HEK293T (cell line): Measurements from ENCODE around the gene MMP23B.
"Not testable (repeated sequence)": the region's sequence is repeated elsewhere in the genome, so short reads cannot be mapped to it uniquely, and the experiment has no call there.

ENCODE experiments used
- CTCF ChIA-PET: fragments of 350-600 bp; formaldehyde crosslinking; extraction: SDS; loops from one replicate; lab custom pipeline; 2021; ENCODE audit warnings: antibody characterized with exemption, inconsistent platforms; lab: Yijun Ruan, JAX
- POLR2A ChIA-PET: fragments of 350-600 bp; formaldehyde crosslinking; extraction: SDS; loops from one replicate; lab custom pipeline; 2020; ENCODE audit warnings: antibody characterized with exemption, inconsistent platforms; lab: Yijun Ruan, JAX
- DNase-seq: peaks from one replicate; pipeline ENCODE4 v3.0.0; 2012; ENCODE audit warnings: mixed read lengths; ENCODE audit errors: extremely low spot score
- ARNT ChIP-seq: fragments of 450-650 bp; IDR thresholded peaks from 2 replicates; pipeline ENCODE4 v1.6.1; 2017; ENCODE audit warnings: mild to moderate bottlenecking
- BHLHE40 ChIP-seq: fragments of 450-650 bp; IDR thresholded peaks from 2 replicates; pipeline ENCODE4 v1.6.1; 2016; ENCODE audit warnings: mild to moderate bottlenecking, moderate library complexity, borderline replicate concordance
- CTBP1 ChIP-seq: fragments of 450-650 bp; IDR thresholded peaks from 2 replicates; pipeline ENCODE4 v1.6.1; 2016; ENCODE audit warnings: borderline replicate concordance
- ELF4 ChIP-seq: fragments of 450-650 bp; IDR thresholded peaks from 2 replicates; pipeline ENCODE4 v1.6.1; 2017; ENCODE audit warnings: antibody characterized with exemption
- FOXA1 ChIP-seq: fragments of 450-650 bp; IDR thresholded peaks from 2 replicates; pipeline ENCODE4 v1.6.1; 2016; ENCODE audit warnings: mild to moderate bottlenecking
- FOXK2 ChIP-seq: fragments of 450-650 bp; IDR thresholded peaks from 2 replicates; pipeline ENCODE4 v1.6.1; 2016; ENCODE audit warnings: mild to moderate bottlenecking
- FOXM1 ChIP-seq: fragments of 450-650 bp; IDR thresholded peaks from 2 replicates; pipeline ENCODE4 v1.6.1; 2017; ENCODE audit warnings: mild to moderate bottlenecking, borderline replicate concordance
- HDGF ChIP-seq: fragments of 450-650 bp; IDR thresholded peaks from 2 replicates; pipeline ENCODE4 v1.6.1; 2017; ENCODE audit warnings: antibody characterized with exemption, borderline replicate concordance
- L3MBTL2 ChIP-seq: fragments of 450-650 bp; conservative IDR thresholded peaks from 2 replicates; pipeline ENCODE4 v1.6.1; 2016; ENCODE audit warnings: mild to moderate bottlenecking
- LEF1 ChIP-seq: fragments of 450-650 bp; IDR thresholded peaks from 2 replicates; pipeline ENCODE4 v1.6.1; 2017; ENCODE audit warnings: mild to moderate bottlenecking, borderline replicate concordance
- NFRKB ChIP-seq: fragments of 450-650 bp; IDR thresholded peaks from 2 replicates; pipeline ENCODE4 v1.6.1; 2016; ENCODE audit warnings: mild to moderate bottlenecking, moderate library complexity
- SP1 ChIP-seq: fragments of 450-650 bp; IDR thresholded peaks from 2 replicates; pipeline ENCODE4 v1.6.1; 2017
- SUZ12 ChIP-seq: fragments of 450-650 bp; IDR thresholded peaks from 2 replicates; pipeline ENCODE4 v1.6.1; 2016; ENCODE audit warnings: mild to moderate bottlenecking
- TARDBP ChIP-seq: fragments of 450-650 bp; IDR thresholded peaks from 2 replicates; pipeline ENCODE4 v1.6.1; 2016
- ZNF384 ChIP-seq: fragments of 450-650 bp; IDR thresholded peaks from 2 replicates; pipeline ENCODE4 v1.6.1; 2016
- TF ChIP-seq, protein P1 (sequence below): fragments of 450-650 bp; IDR thresholded peaks from 2 replicates; pipeline ENCODE4 v1.6.1; 2016

Gene MMP23B

GRCh38 chr1:1629430-1630190 is 2.4 kb upstream of the MMP23B start:
- ChIA-PET CTCF (no interaction called here), POLR2A (no interaction called here)
- no peak for DNase-seq
- TF ChIP-seq ARNT (no peak), SUZ12 (no peak)

- CTCF ChIA-PET, result no interaction called here
Observed at GRCh38 chr1:1630191-1630964, 1.6 kb upstream of the MMP23B start.

DNA sequence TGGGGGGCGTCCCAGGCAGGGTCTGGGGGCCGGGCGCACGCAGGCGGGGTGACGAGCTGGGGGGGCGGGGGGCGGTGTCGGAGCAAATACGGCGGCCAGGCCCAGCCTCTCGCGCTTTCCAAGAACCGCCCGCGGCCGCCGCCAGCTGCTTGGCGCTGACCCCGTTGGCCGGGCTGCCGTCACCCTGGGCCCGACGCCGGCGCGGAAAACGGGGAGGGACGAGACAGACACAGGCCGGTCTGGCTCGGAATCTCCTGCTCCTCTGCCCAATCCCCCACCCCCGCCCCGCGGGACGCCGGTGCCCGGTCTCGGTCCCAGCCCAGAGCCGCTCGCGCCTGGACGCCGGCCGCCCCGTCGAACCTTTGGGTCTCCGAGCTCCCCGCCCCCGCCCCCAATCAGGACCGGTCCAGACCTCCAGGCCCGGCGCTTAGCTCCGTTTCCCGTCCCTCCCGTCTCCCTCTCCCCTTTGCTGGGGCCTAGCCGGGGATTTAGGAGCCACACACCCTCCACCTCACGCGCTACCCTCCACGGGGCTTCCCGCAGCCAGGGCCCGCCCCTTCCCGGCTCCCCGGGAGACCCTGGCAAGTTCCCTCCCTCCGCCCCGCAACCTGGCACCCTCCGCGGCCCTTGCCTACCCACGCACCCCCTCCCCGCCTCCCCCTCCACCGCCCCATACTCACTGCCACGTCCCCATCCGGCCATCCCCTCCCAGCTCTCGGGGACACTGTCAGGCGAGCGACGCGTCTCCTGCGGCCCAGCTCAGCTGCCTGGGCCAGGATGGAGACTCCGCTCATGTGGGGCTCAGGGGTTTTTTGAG is 800 bp upstream of the MMP23B start:
- POLR2A ChIA-PET, result no interaction called here
- CTCF ChIA-PET, result no interaction called here
- no peak for DNase-seq
- TF ChIP-seq HDGF (no peak), SP1 (no peak), TARDBP (no peak), SUZ12 (no peak), LEF1 (no peak), FOXA1 (no peak), FOXK2 (no peak), ARNT (no peak), FOXM1 (no peak)
- TF ChIP-seq, protein P1, sequence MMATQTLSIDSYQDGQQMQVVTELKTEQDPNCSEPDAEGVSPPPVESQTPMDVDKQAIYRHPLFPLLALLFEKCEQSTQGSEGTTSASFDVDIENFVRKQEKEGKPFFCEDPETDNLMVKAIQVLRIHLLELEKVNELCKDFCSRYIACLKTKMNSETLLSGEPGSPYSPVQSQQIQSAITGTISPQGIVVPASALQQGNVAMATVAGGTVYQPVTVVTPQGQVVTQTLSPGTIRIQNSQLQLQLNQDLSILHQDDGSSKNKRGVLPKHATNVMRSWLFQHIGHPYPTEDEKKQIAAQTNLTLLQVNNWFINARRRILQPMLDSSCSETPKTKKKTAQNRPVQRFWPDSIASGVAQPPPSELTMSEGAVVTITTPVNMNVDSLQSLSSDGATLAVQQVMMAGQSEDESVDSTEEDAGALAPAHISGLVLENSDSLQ, result no peak

More at GRCh38 chr1:1630191-1630964, 1.6 kb upstream of the MMP23B start:
- DNase-seq, result no peak
- POLR2A ChIA-PET, result no interaction called here
- TF ChIP-seq SUZ12 (no peak), FOXA1 (no peak), ARNT (no peak), FOXK2 (no peak), TARDBP (no peak), FOXM1 (no peak), ELF4 (no peak), NFRKB (no peak), BHLHE40 (no peak), ZNF384 (no peak), LEF1 (no peak), HDGF (no peak), SP1 (no peak), L3MBTL2 (no peak), CTBP1 (no peak)
- TF ChIP-seq, protein P1, result no peak

- DNase-seq, CTCF ChIA-PET, POLR2A ChIA-PET: not testable (repeated sequence)
Observed at GRCh38 chr1:1633409-1633808, 1.4 kb downstream of the MMP23B start.

DNA sequence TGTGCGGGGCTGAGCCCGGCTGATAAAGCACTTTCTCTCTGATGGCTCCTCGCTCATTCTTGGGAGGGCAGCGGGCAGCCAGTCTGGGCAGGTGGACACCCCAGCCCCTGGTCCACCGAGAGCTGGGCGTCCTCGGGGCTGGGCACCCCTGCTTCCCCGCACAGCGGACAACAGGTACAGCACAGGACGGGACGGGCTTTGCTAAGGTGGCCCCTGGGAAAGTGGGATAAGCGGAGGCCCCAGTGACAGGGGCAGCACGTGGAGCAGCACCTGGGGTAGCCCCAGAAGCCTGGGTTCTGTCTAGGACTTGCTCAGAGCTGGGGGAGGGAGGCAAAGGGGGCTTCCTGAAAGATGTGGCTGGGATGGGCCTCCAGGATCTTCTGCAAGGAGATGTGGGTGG is 2.6 kb downstream of the MMP23B start:
- DNase-seq, CTCF ChIA-PET, POLR2A ChIA-PET: not testable (repeated sequence)

GRCh38 chr1:1636621-1637478 is 4.9 kb downstream of the MMP23B start:
- DNase-seq, CTCF ChIA-PET: not testable (repeated sequence)
- POLR2A ChIA-PET, result interaction anchor here (1.2 kb wide), 1 partner anchor 21 kb away, joined by 3 read pairs; the partner anchor contains the start of gene MIB2

DNA sequence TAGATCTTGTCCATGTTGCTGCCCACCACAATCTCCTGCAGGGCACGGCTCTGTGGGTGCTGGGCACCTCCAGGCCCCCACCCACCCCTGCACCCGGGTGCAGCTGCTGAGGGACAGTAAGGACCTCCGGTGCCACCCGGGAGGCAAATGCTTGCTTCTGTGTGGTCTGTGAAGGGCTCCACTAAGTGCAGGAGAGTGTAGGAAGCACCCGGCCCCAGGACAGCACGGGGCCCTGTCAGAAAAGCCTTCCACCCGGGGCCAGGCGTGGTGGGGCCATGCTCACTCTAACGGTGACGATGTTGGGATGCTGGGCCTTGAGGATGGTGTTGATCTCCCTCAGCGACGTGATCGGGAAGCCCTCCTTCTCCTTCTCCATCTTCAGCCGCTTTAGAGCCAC is 5.5 kb downstream of the MMP23B start:
- POLR2A ChIA-PET, DNase-seq, CTCF ChIA-PET: not testable (repeated sequence)

GRCh38 chr1:1638528-1638927 is 6.6 kb downstream of the MMP23B start:
- POLR2A ChIA-PET, CTCF ChIA-PET, DNase-seq: not testable (repeated sequence)

GRCh38 chr1:1639368-1639767 is 7.4 kb downstream of the MMP23B start:
- CTCF ChIA-PET, DNase-seq, POLR2A ChIA-PET: not testable (repeated sequence)

- POLR2A ChIA-PET, CTCF ChIA-PET, DNase-seq: not testable (repeated sequence)
Observed at GRCh38 chr1:1640081-1640480, 8.1 kb downstream of the MMP23B start.

GRCh38 chr1:1640711-1641461 is 8.9 kb downstream of the MMP23B start:
- CTCF ChIA-PET, DNase-seq, POLR2A ChIA-PET: not testable (repeated sequence)
